Measurements from ENCODE around the gene SH3PXD2B. TPM values are rescaled to one million over a fixed set of nuclear protein-coding genes. Genes with fewer than 3 reads are reported as not detected.

Gene SH3PXD2B
- total RNA-seq, 6 experiments from 2014 or later, result 2.5 to 6.8 (median 5.2) TPM

GRCh38 chr5:172278356-172278755, 176.0 kb downstream of the SH3PXD2B start:
- Histone ChIP-seq H3K27ac (no peak overlapping the region), H3K4me1 (peaks cover 0 to 26% (median 3%) of the 10 kb centered on the region in 4 donors), H3K27me3 (no peaks in the 10 kb centered on the region), H3K9me3 (no peaks in the 10 kb centered on the region), H3K36me3 (no peaks in the 10 kb centered on the region), H3K4me3 (no peak overlapping the region)
- TF ChIP-seq POLR2A (IDR thresholded peaks at IDR 0.05), result no peak
- no peak for TF ChIP-seq CTCF (IDR thresholded peaks at IDR 0.05)
- ATAC-seq, result no peak
- DNase-seq, result no peak
- intact Hi-C loops (cut with DNase I), result loop anchor here in 1 of 2 donors (10.0 kb wide), 1 partner anchor 174 kb away; no protein-coding TSS in a partner anchor
- 96% methylated on average over 6 of the region's 9 CpGs for WGBS (ENCODE audit: insufficient coverage, low coverage, low lambda C conversion rate, missing lambda C conversion rate)

- no peaks in the 10 kb centered on the region for H3K36me3 ChIP-seq
- DNase-seq (no peak), ATAC-seq (no peak)
- no peak overlapping the region for H3K4me3 ChIP-seq
- H3K9me3 ChIP-seq, result no peaks in the 10 kb centered on the region
- WGBS (ENCODE audit: insufficient coverage, low coverage, low lambda C conversion rate, missing lambda C conversion rate), result 80% methylated on average over 3 of the region's 3 CpGs
- TF ChIP-seq CTCF (IDR thresholded peaks at IDR 0.05), result no peak
- no peak for TF ChIP-seq POLR2A (IDR thresholded peaks at IDR 0.05)
- peaks cover 0 to 13% (median 0%) of the 10 kb centered on the region in 4 donors for H3K4me1 ChIP-seq
- no peak overlapping the region for H3K27ac ChIP-seq
- no peaks in the 10 kb centered on the region for H3K27me3 ChIP-seq
- intact Hi-C loops (cut with DNase I), result loop anchor here in 1 of 2 donors (10.0 kb wide), 1 partner anchor 171 kb away; no protein-coding TSS in a partner anchor
Measured at GRCh38 chr5:172276214-172276613, 178.1 kb downstream of the SH3PXD2B start.

Other genes with a start within 250 kb of the SH3PXD2B start
- 10 to 100 TPM in 1 of 6 experiments, 1 to 10 TPM in 5; 6.7 to 11.7 (median 9.2) TPM for gene UBTD2, start 170.8 kb downstream of the SH3PXD2B start, total RNA-seq
- gene NEURL1B, start 186.7 kb upstream of the SH3PXD2B start, total RNA-seq, result 1 to 10 TPM; 4.9 to 9.8 (median 6.4) TPM

Measured in right lobe of liver (tissue), 6 donors.